Transverse colon (tissue), 4 donors: ENCODE data around the gene NME4. TPM values are rescaled to one million over a fixed set of nuclear protein-coding genes. Genes with fewer than 3 reads are reported as not detected.
A peak's percentile ranks its signal among the peaks of the same experiment; 100 is the strongest.

ENCODE experiments used
- DNase-seq: peaks from one replicate; pipeline ENCODE4 v3.0.0-alpha.2; 2019
- H3K27ac ChIP-seq, 4 donors: fragments of 200-600 bp; sonication (generic); 2 replicates each; pipeline ENCODE4 v1.5.1; 2016 to 2018; ENCODE audit warnings: inconsistent platforms in 4 of 4
- H3K27me3 ChIP-seq: fragments of 200-600 bp; sonication (generic); 2 replicates; pipeline ENCODE4 v1.5.1; 2017; ENCODE audit warnings: inconsistent platforms
- H3K36me3 ChIP-seq, 4 donors: fragments of 200-600 bp; sonication (generic); 2 replicates each; pipeline ENCODE4 v1.5.1; 2017 to 2019; ENCODE audit warnings: inconsistent platforms in 4 of 4
- H3K4me1 ChIP-seq, 4 donors: fragments of 200-600 bp; sonication (generic); 2 replicates each; pipeline ENCODE4 v1.5.1; 2017 to 2020; ENCODE audit warnings: inconsistent platforms in 4 of 4
- H3K4me3 ChIP-seq, 4 donors: fragments of 200-600 bp; sonication (generic); 1 replicate in 1 of 4; 2 replicates in 3 of 4; pipeline versions ENCODE4 v1.5.1 to v1.6.1; 2017 to 2019; ENCODE audit warnings: inconsistent platforms in 4 of 4
- H3K9me3 ChIP-seq, 2 donors: fragments of 200-600 bp; sonication (generic); 2 replicates each; pipeline ENCODE4 v1.5.1; 2017 to 2019; ENCODE audit warnings: inconsistent platforms in 2 of 2
- EP300 ChIP-seq: sonication (generic); formaldehyde crosslinking; IDR thresholded peaks from one replicate; pipeline ENCODE4 v1.6.1; 2017; ENCODE audit warnings: antibody characterized with exemption, low read depth
- POLR2A ChIP-seq: fragments of 450-650 bp; IDR thresholded peaks from one replicate; pipeline ENCODE4 v1.6.1; 2016; ENCODE audit warnings: antibody characterized with exemption, mild to moderate bottlenecking, moderate library complexity
- POLR2AphosphoS5 ChIP-seq, 3 donors: sonication (generic); formaldehyde crosslinking; IDR thresholded peaks; one replicate each; pipeline ENCODE4 v1.6.1; 2016; ENCODE audit warnings: antibody characterized with exemption in 3 of 3
- WGBS, 2 donors: methylation state at CpG; one replicate each; pipeline ENCODE4 v1.1.5; 2018; ENCODE audit warnings: low coverage in 1 of 2; 5-methylcytosine and 5-hydroxymethylcytosine counted together
- in situ Hi-C, 4 donors: fragments of 200-750 bp; cut with MboI; loops; one replicate each; pipeline versions ENCODE4 v1.15.0 to v1.15.1; 2017; ENCODE audit warnings: low sequenced_read_pairs in 3 of 4, low pct_ligation_motif_present in 1 of 4, low pct_unique_long_range_greater_than_20kb in 1 of 4
- intact Hi-C: fragments of 100-400 bp; cut with DNase I; formaldehyde crosslinking; loops from one replicate; pipeline ENCODE4 v1.15.1; 2023; ENCODE audit warnings: low total_unique reads
- total RNA-seq, 4 donors: library from RNA; depleted of rRNA; stranded (reverse); fragments of >200 nt; gene quantifications; one replicate each; pipeline ENCODE4 v1.1.0, GENCODE V29; 2016
- TF ChIP-seq, protein P1 (sequence below), 5 experiments: fragments of 200-600 bp in 3 of 5; fragments of 450-650 bp in 2 of 5; sonication (generic) in 3 of 5; IDR thresholded peaks; 1 replicate in 2 of 5; 2 replicates in 3 of 5; pipeline ENCODE4 v1.5.1; 2016 to 2017; ENCODE audit warnings: antibody characterized with exemption in 5 of 5, inconsistent platforms in 3 of 5, mild to moderate bottlenecking in 2 of 5, moderate library complexity in 1 of 5

NME4 gene
- total RNA-seq, 4 donors from 2014 or later = 37.5 to 82.3 (median 58.1) TPM

GRCh38 chr16:425082-425718 is 28.2 kb downstream of the NME4 start, which contains the start of gene RAB11FIP3:
TSS of gene RAB11FIP3 (plus strand) at chr16:425649. CDS start at chr16:426007, 358 bp downstream.
- DNase-seq = peak; percentile 85
- TF ChIP-seq POLR2AphosphoS5 (IDR thresholded peaks at IDR 0.05) (peak; percentile 78 to 84 (median 79)), POLR2A (peak; percentile 37), EP300 (no peak)
- TF ChIP-seq, protein P1, sequence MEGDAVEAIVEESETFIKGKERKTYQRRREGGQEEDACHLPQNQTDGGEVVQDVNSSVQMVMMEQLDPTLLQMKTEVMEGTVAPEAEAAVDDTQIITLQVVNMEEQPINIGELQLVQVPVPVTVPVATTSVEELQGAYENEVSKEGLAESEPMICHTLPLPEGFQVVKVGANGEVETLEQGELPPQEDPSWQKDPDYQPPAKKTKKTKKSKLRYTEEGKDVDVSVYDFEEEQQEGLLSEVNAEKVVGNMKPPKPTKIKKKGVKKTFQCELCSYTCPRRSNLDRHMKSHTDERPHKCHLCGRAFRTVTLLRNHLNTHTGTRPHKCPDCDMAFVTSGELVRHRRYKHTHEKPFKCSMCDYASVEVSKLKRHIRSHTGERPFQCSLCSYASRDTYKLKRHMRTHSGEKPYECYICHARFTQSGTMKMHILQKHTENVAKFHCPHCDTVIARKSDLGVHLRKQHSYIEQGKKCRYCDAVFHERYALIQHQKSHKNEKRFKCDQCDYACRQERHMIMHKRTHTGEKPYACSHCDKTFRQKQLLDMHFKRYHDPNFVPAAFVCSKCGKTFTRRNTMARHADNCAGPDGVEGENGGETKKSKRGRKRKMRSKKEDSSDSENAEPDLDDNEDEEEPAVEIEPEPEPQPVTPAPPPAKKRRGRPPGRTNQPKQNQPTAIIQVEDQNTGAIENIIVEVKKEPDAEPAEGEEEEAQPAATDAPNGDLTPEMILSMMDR (IDR thresholded peaks at IDR 0.05) = peak in 2 of 5 experiments; percentile 15 to 23
- intact Hi-C loops = no loop called here
- WGBS, 2 donors = 0% methylated on average over 24 of the region's 77 CpGs; no CpG with 5 or more reads in 1 of the 2 donors
- H3K36me3 ChIP-seq = no peaks in the 10 kb centered on the region
- in situ Hi-C loops = no loop called here
- H3K9me3 ChIP-seq = no peaks in the 10 kb centered on the region
- peaks cover 9% of the 10 kb centered on the region for H3K27me3 ChIP-seq
- H3K27ac ChIP-seq = peak within 1 kb of the TSS; percentile 87 to 95 (median 91)
- peaks cover 10 to 41% (median 26%) of the 10 kb centered on the region in 4 donors for H3K4me1 ChIP-seq
- H3K4me3 ChIP-seq = peak within 1 kb of the TSS; percentile 48 to 79 (median 56)

- intact Hi-C loops = no loop called here
- Histone ChIP-seq H3K4me3 (peak overlapping the region; percentile 48 to 79 (median 56)), H3K36me3 (no peaks in the 10 kb centered on the region), H3K4me1 (peaks cover 10 to 41% (median 26%) of the 10 kb centered on the region in 4 donors), H3K27me3 (peaks cover 9% of the 10 kb centered on the region), H3K27ac (peak overlapping the region; percentile 87 to 95 (median 91)), H3K9me3 (no peaks in the 10 kb centered on the region)
- WGBS, 2 donors = 0% methylated on average over 20 of the region's 63 CpGs; no CpG with 5 or more reads in 1 of the 2 donors
- in situ Hi-C loops = no loop called here
- TF ChIP-seq EP300 (no peak), POLR2AphosphoS5 (IDR thresholded peaks at IDR 0.05) (no peak), POLR2A (no peak)
- TF ChIP-seq, protein P1 (IDR thresholded peaks at IDR 0.05) = no peak
- DNase-seq = no peak
Observed at GRCh38 chr16:425740-426114, 28.7 kb downstream of the NME4 start.

DNA sequence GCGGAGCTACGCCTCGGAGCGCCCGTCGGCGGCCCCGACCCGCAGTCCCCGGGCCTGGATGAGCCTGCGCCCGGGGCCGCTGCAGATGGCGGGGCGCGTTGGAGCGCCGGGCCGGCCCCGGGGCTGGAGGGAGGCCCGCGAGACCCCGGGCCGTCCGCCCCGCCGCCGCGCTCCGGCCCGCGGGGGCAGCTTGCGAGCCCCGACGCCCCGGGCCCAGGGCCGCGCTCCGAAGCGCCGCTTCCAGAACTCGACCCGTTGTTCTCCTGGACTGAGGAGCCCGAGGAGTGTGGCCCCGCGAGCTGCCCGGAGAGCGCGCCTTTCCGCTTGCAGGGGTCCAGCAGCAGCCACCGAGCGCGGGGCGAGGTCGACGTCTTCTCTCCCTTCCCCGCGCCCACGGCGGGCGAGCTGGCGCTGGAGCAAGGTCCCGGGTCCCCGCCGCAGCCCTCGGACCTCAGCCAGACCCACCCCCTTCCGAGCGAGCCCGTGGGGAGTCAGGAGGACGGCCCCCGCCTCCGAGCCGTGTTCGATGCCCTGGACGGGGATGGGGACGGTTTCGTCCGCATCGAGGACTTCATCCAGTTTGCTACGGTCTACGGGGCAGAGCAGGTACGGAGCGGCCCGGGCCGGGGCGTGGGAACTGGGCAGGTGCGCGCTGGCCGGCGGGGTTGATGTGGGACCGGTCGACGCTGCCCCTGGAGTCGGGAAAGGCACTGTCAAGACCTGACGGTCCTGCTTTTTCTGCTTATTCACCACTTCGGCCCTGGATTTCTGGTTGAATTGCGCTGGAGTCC is 29.3 kb downstream of the NME4 start:
- WGBS, 2 donors = 0% methylated on average over 2 to 64 of the region's 97 CpGs
- intact Hi-C loops (no loop called here), in situ Hi-C loops (no loop called here)
- Histone ChIP-seq H3K27me3 (peaks cover 9% of the 10 kb centered on the region), H3K36me3 (no peaks in the 10 kb centered on the region), H3K9me3 (no peaks in the 10 kb centered on the region), H3K27ac (peak overlapping the region in 3 of 4 donors; percentile 31 to 93 (median 87)), H3K4me3 (peak overlapping the region; percentile 15 to 57 (median 52)), H3K4me1 (peaks cover 10 to 41% (median 26%) of the 10 kb centered on the region in 4 donors)
- TF ChIP-seq, protein P1 (IDR thresholded peaks at IDR 0.05) = no peak
- no peak for TF ChIP-seq EP300
- TF ChIP-seq POLR2AphosphoS5 (IDR thresholded peaks at IDR 0.05) = no peak
- TF ChIP-seq POLR2A = no peak
- peak; percentile 25 for DNase-seq

- in situ Hi-C loops (no loop called here), intact Hi-C loops (no loop called here)
- no peak for TF ChIP-seq POLR2AphosphoS5 (IDR thresholded peaks at IDR 0.05)
- TF ChIP-seq POLR2A = no peak
- TF ChIP-seq, protein P1 (IDR thresholded peaks at IDR 0.05) = no peak
- no peak for TF ChIP-seq EP300
- Histone ChIP-seq H3K36me3 (no peaks in the 10 kb centered on the region), H3K27me3 (peaks cover 9% of the 10 kb centered on the region), H3K4me3 (peak overlapping the region; percentile 15 to 57 (median 52)), H3K9me3 (no peaks in the 10 kb centered on the region), H3K4me1 (peaks cover 10 to 41% (median 26%) of the 10 kb centered on the region in 4 donors), H3K27ac (no peak overlapping the region)
- no peak for DNase-seq
- WGBS, 2 donors = 0 to 13% methylated on average over 2 to 13 of the region's 13 CpGs
Observed at GRCh38 chr16:426906-427249, 29.9 kb downstream of the NME4 start.
